K562 (cell line): Measurements from ENCODE around the gene RINL. TPM values are rescaled to one million over a fixed set of nuclear protein-coding genes. Genes with fewer than 3 reads are reported as not detected.
A peak's percentile ranks its signal among the peaks of the same experiment; 100 is the strongest.

ENCODE experiments used
- COPS2 ChIP-seq: fragments of 450-650 bp; conservative IDR thresholded peaks from 2 replicates; pipeline ENCODE4 v1.6.1; 2016; ENCODE audit warnings: mild to moderate bottlenecking, moderate library complexity
- CTCF ChIP-seq, 3 experiments: IDR thresholded peaks in 2 of 3; conservative IDR thresholded peaks in 1 of 3; 2 replicates each; pipeline ENCODE4 v1.5.1; 2011 to 2012; ENCODE audit warnings: low read length in 3 of 3, mild to moderate bottlenecking in 3 of 3, control low read depth in 2 of 3, improper control_type of control experiment in 1 of 3, inconsistent platforms in 1 of 3, low read depth in 1 of 3, mixed read lengths in 1 of 3, moderate library complexity in 1 of 3; ENCODE audit not compliant: insufficient read depth in 2 of 3
- HES1 ChIP-seq: fragments of 450-650 bp; IDR thresholded peaks from 2 replicates; pipeline ENCODE4 v1.6.1; 2016; ENCODE audit warnings: low read depth, mild to moderate bottlenecking, moderate library complexity
- MECOM ChIP-seq: fragments of 250-450 bp; sonication (Bioruptor Pico); IDR thresholded peaks from 2 replicates; pipeline ENCODE4 v1.8.0; 2022; ENCODE audit warnings: inconsistent platforms
- MXD1 ChIP-seq: fragments of 250-450 bp; sonication (Bioruptor Pico); IDR thresholded peaks from 2 replicates; pipeline ENCODE4 v1.8.0; 2021; ENCODE audit warnings: borderline replicate concordance, mild to moderate bottlenecking, moderate library complexity; ENCODE audit not compliant: poor library complexity, severe bottlenecking
- NKRF ChIP-seq: fragments of 450-650 bp; IDR thresholded peaks from 2 replicates; pipeline ENCODE4 v1.6.1; 2016; ENCODE audit warnings: borderline replicate concordance
- NR2F6 ChIP-seq: fragments of 450-650 bp; formaldehyde crosslinking; IDR thresholded peaks from 2 replicates; pipeline ENCODE4 v1.4.0; 2020; ENCODE audit warnings: mild to moderate bottlenecking
- PCBP1 ChIP-seq: fragments of 200-400 bp; formaldehyde crosslinking; IDR thresholded peaks from 2 replicates; pipeline ENCODE4 v1.6.1; 2018; ENCODE audit warnings: mild to moderate bottlenecking, low read depth, low read length; ENCODE audit not compliant: poor library complexity, severe bottlenecking
- POU5F1 ChIP-seq: fragments of 150-350 bp; IDR thresholded peaks from 2 replicates; pipeline ENCODE4 v1.6.1; 2014; ENCODE audit warnings: borderline replicate concordance, low read length, low read depth, mild to moderate bottlenecking; ENCODE audit not compliant: partially characterized antibody
- PRDM10 ChIP-seq: fragments of 450-650 bp; IDR thresholded peaks from 2 replicates; pipeline ENCODE4 v1.6.1; 2018; ENCODE audit not compliant: partially characterized antibody
- SMARCB1 ChIP-seq: IDR thresholded peaks from 2 replicates; pipeline ENCODE4 v1.6.1; 2011; ENCODE audit warnings: improper control_type of control experiment, low read depth; ENCODE audit not compliant: insufficient read length
- TBP ChIP-seq: optimal IDR thresholded peaks from 2 replicates; pipeline ENCODE3; 2011; ENCODE audit warnings: low read depth, low read length, improper control_type of control experiment
- ZNF695 ChIP-seq: fragments of 450-650 bp; formaldehyde crosslinking; IDR thresholded peaks from 2 replicates; pipeline ENCODE4 v1.4.0; 2020; ENCODE audit warnings: mild to moderate bottlenecking, moderate library complexity
- ZNF740 ChIP-seq, 3 experiments: fragments of 200-800 bp in 1 of 3; sonication (Bioruptor generic) in 1 of 3; sonication (generic) in 1 of 3; formaldehyde crosslinking in 1 of 3; IDR thresholded peaks; 2 replicates each; pipeline versions ENCODE4 v1.6.1 to v1.8.0; 2016 to 2022; ENCODE audit warnings: mild to moderate bottlenecking in 2 of 3, missing compliant biosample characterization in 2 of 3, missing genetic modification characterization in 2 of 3, missing genetic modification reagents in 1 of 3
- polyA plus RNA-seq, 8 experiments: library from polyadenylated mRNA; depleted of rRNA in 4 of 8; stranded (reverse) in 5 of 8; unstranded in 3 of 8; fragments of >200 nt; fragmentation: Nextera tagmentation in 2 of 8; fragmentation: Illumina TruSeq in 1 of 8; extraction: Ambion mirVana in 2 of 8; extraction: Trizol in 1 of 8; gene quantifications; 2 replicates each; pipeline versions ENCODE4 v1.2.1 to v1.2.3, GENCODE V29; 2011 to 2014; ENCODE audit warnings: inconsistent platforms in 1 of 8, missing spikeins in 1 of 8
- total RNA-seq, 7 experiments: library from RNA; depleted of rRNA in 6 of 7; stranded (reverse); fragments of >200 nt in 6 of 7; fragmentation: Illumina TruSeq in 2 of 7; extraction: Trizol in 2 of 7; gene quantifications; 2 replicates each; pipeline versions ENCODE4 v1.2.1 to v1.2.3, GENCODE V29; 2011 to 2021; ENCODE audit warnings: low replicate concordance in 1 of 7

RINL gene
- total and polyA plus RNA-seq, 9 of the 15 experiments (the other 6 are each of a cell fraction or from before 2014, with no cell fraction given), result 0.82 to 10.9 (median 4.9) TPM

- TF ChIP-seq CTCF (IDR thresholded peaks at IDR 0.05 in 2 of 3, conservative IDR thresholded peaks at IDR 0.05 in 1 of 3; ENCODE audit: insufficient read depth in 2 of 3, low read depth in 1 of 3, low read length in 3 of 3) (no peak), TBP (no peak), NR2F6 (CRISPR knock-in tag) (no peak), PRDM10 (peak; percentile 19), ZNF695 (no peak), MECOM (CRISPR knock-in tag) (no peak), PCBP1 (peak; percentile 49), NKRF (no peak), POU5F1 (no peak), ZNF740 (CRISPR knock-in tag; IDR thresholded peaks at IDR 0.05) (peak; percentile 59), ZNF740 (tag; IDR thresholded peaks at IDR 0.05) (peak in 1 of 2 experiments; percentile 62; a peak in 2 of 4 replicates), COPS2 (no peak), MXD1 (CRISPR knock-in tag) (no peak), HES1 (no peak), SMARCB1 (no peak)
Observed at GRCh38 chr19:38850976-38851621, 27.0 kb downstream of the RINL start (continued).
